Fibroblast of pulmonary artery (primary cell): Measurements from ENCODE around the gene GRM7.

Experiments
- DNase-seq: peaks from one replicate; pipeline ENCODE4 v3.0.0-alpha.2; 2010; ENCODE audit warnings: low read depth
- H3K4me3 ChIP-seq: replicated peaks from 2 replicates; pipeline ENCODE4 v1.5.1; 2011; ENCODE audit warnings: low read depth, mild to moderate bottlenecking, control low read depth, low read length, moderate library complexity
- TF ChIP-seq, protein P1 (sequence below): IDR thresholded peaks from 2 replicates; pipeline ENCODE4 v1.5.1; 2011; ENCODE audit warnings: mild to moderate bottlenecking, control low read depth, low read length, inconsistent platforms; ENCODE audit errors: missing control alignments

The GRM7 gene

DNA sequence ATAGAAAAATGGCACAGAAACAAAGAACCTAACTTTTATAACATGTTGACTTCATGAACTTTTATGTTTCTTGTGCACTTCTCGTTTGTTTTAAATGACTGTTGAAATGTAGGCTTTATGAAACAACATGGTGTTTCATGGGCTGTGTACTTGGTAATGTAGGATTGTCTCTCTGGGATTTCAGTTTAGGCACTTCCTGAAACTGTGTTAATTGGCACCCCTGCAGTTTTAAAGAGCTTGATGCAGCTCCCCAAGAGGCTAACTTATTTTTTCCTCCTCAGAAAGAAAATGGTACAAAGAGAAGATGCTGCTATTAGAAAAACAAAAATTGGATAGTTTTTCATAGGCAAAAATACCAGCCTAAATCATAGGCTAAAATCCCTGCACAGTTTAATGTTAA lies 239.2 kb downstream of the GRM7 start:
- TF ChIP-seq, protein P1, sequence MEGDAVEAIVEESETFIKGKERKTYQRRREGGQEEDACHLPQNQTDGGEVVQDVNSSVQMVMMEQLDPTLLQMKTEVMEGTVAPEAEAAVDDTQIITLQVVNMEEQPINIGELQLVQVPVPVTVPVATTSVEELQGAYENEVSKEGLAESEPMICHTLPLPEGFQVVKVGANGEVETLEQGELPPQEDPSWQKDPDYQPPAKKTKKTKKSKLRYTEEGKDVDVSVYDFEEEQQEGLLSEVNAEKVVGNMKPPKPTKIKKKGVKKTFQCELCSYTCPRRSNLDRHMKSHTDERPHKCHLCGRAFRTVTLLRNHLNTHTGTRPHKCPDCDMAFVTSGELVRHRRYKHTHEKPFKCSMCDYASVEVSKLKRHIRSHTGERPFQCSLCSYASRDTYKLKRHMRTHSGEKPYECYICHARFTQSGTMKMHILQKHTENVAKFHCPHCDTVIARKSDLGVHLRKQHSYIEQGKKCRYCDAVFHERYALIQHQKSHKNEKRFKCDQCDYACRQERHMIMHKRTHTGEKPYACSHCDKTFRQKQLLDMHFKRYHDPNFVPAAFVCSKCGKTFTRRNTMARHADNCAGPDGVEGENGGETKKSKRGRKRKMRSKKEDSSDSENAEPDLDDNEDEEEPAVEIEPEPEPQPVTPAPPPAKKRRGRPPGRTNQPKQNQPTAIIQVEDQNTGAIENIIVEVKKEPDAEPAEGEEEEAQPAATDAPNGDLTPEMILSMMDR: no peak
- H3K4me3 ChIP-seq: no peak overlapping the region
- DNase-seq: no peak

GRCh38 chr3:7106635-7107034 lies 245.7 kb downstream of the GRM7 start:
- DNase-seq: no peak
- no peak overlapping the region for H3K4me3 ChIP-seq
- TF ChIP-seq, protein P1: no peak

DNA sequence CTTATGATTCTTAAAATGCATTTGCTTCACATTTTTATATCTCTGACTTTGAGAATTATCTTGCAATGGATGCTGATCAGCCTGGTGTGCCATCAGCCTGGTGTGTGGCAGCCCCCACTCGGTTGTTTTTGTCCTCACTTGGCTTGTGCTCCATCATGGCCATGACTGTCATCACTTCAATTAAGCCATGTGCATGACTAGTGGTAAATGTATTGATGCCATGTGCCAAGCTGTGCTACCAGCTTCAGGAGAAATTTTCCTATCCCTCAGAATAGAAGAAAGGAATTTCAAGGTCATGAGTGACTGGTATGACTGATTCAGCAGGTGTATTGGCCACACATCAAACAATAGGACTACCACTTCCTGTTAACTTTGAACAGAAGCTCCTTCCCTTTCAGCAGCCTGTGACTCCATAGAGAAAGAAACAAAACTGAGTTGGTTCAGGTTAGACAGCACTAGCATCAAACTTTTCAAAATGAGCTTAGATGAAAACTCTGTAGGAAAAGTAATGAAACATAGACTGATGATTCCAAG lies 251.7 kb downstream of the GRM7 start:
- DNase-seq: no peak
- no peak overlapping the region for H3K4me3 ChIP-seq

GRCh38 chr3:7144697-7145308 lies 283.9 kb downstream of the GRM7 start:
- DNase-seq: peak; percentile 1
- TF ChIP-seq, protein P1: peak; percentile 15
- H3K4me3 ChIP-seq: no peak overlapping the region

More for the DNA sequence above, 251.7 kb downstream of the GRM7 start:
- TF ChIP-seq, protein P1: no peak

DNA sequence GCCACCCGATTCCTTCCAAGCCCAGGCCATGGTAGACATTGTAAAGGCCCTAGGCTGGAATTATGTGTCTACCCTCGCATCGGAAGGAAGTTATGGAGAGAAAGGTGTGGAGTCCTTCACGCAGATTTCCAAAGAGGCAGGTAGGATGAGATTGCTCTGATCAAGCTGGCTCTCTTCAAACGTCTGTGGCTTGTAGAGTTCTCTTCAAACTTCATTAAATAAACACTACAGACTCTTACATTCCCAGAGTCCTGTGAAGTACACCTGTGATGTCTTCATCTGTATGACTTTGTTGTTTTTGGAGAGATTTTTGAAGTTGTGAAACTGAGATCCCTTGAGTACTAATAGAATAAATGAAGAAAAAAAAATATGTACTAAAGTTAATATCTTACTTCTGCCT lies 285.6 kb downstream of the GRM7 start:
- DNase-seq: no peak
- TF ChIP-seq, protein P1: no peak

DNA sequence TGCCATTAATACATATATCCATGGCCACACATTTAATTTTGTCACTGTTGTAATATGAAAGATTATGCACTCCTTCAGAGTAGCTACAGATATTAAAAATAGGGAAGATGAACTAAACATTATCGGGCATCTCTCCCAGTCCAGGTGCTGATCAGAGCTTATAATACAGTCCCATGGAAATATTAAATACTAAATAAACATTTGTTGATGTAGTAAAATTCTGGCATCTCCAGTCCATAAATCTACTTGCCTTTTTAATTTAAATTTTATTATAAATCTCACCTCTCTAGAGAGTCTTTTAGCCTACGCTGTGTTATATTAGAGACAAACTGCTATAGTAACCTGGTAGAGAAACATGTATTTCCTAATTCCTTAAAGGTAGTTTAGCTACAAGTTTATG lies 297.6 kb downstream of the GRM7 start:
- no peak overlapping the region for H3K4me3 ChIP-seq
- DNase-seq: no peak
- TF ChIP-seq, protein P1: no peak

More for the DNA sequence above, 285.6 kb downstream of the GRM7 start:
- H3K4me3 ChIP-seq: no peak overlapping the region

GRCh38 chr3:7160689-7161088 lies 299.8 kb downstream of the GRM7 start:
- H3K4me3 ChIP-seq: no peak overlapping the region
- TF ChIP-seq, protein P1: no peak
- DNase-seq: no peak
